ENCODE data around the gene ATXN10.
"Not testable (repeated sequence)": the region's sequence is repeated elsewhere in the genome, so short reads cannot be mapped to it uniquely, and the experiment has no call there.

The ATXN10 gene

DNA sequence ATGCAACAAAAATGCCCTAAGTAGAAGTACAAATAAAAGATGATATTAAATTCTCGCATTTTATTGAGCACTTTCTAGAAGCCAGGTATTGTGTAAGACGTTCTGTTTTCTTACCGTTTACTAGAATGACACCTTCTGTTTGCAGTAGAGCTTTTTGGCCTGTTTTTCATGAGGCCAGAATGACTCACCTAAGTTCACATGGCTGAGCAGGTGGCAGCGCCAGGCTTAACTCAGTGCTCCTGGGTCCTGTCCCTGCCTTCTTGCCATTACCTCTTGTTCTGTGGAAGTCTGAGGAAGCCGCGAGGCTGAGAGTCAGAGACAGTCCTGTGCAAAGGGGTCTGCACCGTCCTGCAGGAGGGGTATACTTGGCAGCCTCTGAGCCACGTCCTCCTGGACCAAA, 113.8 kb downstream of the ATXN10 start:
- DNase-seq (ENCODE audit: low read depth), result no peak

DNA sequence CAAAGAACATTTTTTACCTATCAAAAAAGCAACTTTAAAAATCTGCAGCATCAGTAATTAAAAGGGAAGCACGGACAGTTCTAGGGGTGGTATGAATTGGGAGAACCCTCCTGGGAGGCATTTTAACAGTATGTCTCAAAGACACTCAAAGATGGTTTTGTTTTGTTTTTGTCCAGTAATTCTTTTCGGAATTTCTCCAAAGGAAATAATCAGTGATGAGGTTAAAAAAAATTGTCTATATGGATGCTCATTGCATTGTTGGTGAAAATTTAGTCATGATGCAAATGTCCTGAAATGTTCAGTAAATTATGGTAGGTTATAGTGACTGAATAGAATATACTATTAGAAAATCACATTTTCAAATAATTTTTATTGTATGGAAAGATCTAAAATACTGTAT, 115.1 kb downstream of the ATXN10 start:
- DNase-seq (ENCODE audit: low read depth), result no peak

DNA sequence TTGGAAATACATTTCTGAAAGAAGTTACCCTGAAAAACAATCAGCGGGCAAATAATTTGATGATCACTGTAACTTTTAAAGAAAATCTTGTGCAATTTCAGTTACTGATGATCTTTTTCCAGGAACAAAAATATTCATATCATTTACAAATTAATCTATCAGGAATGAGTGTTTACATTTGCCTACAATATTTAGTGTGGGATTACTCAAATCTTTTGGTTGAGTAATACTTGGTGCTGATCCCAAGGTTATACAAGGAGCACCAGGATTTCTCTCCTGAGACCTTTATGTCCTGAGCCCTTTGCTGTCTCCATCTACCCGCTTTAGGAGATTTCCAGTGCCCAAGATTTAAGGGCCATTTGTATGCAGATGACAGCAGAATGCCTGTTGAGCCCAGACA, 116.1 kb downstream of the ATXN10 start:
- no peak for DNase-seq (ENCODE audit: low read depth)

DNA sequence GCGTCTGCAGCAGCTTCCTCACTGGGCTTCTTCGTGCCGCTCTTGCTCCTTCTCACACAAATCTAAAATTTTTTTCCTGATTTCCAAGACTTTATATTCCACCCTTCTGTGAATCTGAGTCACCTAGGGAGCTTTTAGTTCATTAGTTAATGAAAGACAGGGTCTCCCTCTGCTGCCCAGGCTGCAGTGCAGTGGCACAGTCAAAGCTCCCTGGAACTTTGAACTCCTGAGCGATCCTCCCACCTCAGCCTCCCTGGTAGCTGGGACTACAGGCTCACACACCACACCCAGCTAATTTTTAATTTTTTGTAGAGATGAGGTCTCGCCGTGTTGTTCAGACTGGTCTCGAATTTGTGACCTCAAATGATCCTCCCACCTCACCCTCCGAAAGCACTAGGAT, 116.9 kb downstream of the ATXN10 start:
- no peak for DNase-seq (ENCODE audit: low read depth)

DNA sequence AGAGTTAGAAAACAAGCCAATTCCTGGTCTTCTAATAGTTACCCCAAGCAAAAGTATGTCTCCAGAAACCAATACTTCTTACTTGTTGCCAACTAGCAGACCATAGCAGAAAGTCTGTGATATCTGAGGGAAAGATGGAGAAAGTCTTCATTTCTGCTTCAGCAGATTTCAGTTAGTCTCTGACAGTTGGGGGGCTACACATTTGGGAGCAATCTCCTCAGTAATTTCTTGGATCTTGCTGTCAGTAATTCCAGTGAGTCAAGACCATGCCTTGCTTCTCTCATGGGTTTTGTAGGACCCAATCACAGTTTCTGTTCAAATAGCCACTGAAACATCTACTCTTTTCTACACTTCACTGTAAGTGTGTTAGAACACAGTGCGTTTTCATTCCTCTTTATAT, 118.8 kb downstream of the ATXN10 start:
- no peak for DNase-seq (ENCODE audit: low read depth)

DNA sequence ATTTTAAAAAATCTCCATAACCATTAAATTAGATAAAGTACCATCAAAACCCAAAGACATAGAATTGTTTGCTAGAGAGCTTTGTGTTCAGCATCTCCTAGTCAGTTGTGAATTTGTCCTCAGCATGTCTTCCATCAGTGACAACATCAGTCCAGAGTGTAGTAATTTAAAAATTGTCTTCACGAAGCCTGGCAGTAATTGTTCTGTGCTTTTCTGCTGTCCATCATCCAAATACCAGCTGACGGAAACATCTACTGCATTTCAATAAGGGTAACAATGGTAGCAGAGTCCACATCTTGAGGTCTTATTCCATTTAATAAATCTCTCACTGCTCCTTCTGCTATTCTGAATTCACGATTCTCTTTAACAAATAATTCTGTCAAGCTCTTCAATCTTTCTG, 121.5 kb downstream of the ATXN10 start:
- DNase-seq (ENCODE audit: low read depth), result no peak

DNA sequence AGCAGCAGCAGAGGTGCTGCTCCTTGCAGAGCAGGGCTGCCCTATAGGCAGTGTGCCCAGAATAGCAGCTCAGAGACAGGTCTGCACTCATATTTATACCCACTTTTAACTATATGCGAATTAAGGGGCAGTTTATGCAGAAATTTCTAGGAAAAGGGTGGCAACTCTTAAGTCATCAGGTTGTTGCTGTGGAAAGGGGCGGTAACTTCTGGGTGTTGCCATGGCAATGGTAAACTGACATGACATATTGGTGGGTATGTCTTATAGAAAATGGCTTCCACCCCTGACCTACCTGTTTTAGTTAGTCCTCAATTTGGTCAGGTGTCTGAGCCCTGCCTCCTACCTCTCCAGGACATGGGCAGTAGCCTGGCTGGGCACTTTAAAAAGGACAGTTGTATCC, 122.3 kb downstream of the ATXN10 start:
- DNase-seq (ENCODE audit: low read depth), result no peak

DNA sequence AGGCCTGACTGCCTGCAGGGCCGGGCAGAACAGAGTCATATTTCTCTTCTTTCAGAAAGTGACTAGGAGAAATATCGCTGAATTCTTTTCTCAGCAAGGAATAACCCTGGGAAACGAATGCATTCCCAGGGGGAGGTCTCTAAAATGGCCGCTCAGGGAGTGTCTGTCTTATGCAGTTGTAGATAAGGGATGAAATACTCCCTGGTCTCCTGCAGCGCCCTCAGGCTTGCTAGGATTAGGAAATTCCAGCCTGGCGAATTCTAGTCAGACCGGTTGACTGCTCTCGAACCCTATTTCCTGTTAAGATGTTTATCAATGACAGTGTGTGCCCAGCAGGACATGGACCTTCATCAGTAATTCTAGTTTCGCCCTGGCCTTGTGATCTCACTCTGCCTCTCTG, 124.4 kb downstream of the ATXN10 start:
- not testable (repeated sequence) for DNase-seq (ENCODE audit: low read depth)

DNA sequence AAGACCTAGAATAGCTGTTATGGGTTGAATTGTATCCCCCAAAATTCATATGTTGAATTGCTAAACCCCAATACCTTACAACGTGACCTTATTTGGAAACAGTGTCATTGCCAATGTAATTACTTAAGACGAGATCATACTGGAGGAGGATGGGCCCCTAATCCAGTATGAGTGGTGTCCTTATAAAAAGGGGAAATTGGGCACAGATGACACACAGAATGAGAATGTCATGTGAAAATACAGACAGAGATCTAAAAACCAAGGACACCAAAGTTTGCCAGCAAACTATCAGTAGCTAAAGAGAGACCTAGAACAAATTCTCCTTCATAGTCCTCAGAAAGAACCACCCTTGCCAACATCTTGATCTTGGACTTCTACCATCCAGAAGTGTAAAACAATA, 127.7 kb downstream of the ATXN10 start:
- no peak for DNase-seq (ENCODE audit: low read depth)

DNA sequence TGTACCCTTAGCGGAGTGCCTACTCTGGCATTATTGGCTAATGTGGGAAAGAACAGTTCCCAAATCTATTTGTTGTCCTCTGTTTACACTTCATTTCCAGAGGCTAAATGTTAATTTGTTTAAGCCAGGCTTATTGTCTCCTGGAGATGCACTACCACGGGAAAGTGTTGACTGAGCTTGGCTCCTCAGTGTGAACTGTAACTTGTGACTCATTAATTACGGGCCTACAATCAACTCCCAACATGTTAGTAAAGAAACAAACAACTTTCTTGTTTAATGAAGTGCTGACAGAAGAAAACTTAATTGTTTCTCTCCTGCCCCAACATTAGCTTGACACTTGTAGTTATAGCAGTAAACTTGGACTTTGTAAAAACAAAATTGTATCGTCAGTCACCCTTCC, 130.4 kb downstream of the ATXN10 start:
- no peak for DNase-seq (ENCODE audit: low read depth)

DNA sequence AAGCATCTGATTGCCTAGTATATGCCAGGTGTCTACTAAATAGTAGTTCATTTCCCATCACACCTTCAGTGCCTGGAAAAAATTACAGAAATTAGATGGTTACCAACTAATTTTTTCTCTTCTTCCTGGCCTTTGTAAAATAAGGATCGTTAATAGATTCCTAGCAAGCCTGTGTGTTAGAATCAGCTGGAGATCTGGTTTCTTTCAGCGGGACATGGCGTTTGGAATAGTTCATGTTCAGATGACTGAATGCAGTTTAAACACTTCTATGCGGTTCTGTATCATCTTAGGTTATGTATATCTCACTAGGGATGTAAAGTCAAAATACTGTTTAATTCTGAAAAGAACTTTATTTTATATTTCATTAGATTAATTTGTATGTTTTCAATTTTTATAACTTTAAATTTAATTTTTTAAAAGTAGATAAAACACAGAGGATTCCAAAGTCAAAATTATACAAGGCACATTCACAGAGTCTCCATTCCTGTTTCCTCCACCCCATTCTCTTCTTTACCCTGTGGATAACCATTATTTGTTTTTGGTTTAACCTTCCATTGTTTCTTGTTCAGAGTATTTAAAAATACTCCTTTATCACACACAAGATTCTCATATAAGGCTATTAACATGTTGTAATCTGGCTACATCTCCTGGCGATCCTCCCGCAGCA, 132.8 kb downstream of the ATXN10 start:
- no peak for DNase-seq (ENCODE audit: low read depth)

DNA sequence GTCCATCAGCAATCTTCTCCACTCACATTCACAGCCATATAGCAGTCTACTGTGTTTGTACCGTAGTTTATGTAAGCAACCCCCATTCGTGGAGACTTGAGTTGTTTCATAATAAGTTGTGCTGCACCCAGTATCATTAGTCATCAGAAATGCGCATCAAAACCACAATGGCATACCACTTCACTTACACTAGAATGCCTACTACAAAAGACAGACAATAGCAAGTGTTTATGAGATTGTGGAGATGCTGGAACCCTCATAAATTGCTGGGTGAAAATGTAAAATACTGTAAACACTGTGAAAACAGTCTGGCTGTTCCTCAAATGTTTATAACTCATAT, 133.3 kb downstream of the ATXN10 start:
- no peak for DNase-seq (ENCODE audit: low read depth)

DNA sequence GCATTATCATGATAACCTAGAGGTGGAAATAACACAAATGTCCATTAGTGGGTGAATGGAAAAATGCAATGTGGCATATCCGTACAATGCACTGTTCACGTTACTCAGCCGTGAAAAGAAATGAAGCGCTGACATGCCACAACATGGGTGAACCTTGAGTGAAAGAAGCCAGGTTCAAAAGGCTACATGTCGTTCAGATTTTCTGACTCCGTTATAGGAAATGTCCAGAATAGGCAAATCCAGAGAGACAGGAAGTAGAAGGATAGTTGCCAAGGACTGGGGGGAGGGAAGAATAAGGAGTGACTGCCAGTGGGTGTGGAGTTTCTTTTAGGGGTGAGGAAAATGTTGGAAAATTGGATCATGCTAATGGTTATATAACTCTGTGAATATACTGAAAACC, 133.8 kb downstream of the ATXN10 start:
- DNase-seq (ENCODE audit: low read depth), result no peak

DNA sequence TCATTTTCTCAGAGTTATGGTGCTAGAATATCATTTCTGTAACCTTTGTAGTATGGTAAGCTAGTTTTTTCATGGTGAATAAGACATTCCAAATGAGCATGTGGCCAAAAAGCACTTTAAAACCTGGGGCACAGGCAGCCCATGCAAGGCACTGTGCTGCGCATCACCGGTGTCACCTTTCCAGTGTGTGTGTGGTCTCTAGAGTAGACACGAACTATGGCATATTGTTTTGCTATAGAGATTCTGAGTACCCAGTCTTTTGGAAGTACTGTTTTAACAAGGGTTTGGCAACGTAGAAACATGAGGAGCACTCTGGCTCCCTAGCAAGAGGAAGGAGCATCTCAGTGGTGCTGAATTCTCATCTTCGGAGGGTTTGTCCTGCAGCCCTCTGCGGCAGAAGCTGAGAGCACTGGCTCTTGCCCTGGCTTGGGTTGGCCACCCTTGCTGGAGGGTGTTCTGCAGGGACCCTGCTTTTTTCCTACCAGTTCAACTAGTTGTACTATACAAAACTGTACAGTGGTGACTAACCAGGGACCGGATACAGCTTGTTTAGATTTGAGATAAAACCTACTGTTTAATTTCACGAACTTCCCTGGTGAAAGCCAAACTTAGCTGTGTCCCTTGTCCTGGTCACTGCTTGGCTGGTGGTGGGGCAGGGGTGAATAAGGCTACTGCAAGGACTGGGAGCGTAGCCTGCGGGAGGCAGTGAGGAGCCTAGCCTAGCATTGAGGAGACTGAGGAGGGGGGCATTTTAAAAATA, 135.7 kb downstream of the ATXN10 start:
- no peak for DNase-seq (ENCODE audit: low read depth)

DNA sequence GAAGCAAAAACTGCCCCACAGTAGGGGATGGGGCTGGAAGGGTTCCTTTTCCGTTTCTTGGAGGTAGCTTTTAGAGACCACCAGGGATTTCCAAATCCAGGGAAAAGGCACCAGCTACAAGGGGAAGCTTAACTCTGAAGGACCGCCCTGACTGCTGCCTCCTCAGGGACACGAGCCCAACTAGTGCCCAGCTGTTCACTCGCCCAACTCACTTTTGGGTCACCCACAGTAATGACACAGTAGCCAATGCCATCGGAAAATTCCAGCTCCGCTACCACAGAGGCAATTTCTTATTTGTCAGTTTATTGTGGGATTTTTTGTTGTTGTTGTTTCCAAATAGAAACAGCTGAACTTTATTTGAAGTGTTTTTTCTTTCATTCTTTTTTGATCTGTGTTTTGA, 141.3 kb downstream of the ATXN10 start:
- DNase-seq (ENCODE audit: low read depth), result no peak

DNA sequence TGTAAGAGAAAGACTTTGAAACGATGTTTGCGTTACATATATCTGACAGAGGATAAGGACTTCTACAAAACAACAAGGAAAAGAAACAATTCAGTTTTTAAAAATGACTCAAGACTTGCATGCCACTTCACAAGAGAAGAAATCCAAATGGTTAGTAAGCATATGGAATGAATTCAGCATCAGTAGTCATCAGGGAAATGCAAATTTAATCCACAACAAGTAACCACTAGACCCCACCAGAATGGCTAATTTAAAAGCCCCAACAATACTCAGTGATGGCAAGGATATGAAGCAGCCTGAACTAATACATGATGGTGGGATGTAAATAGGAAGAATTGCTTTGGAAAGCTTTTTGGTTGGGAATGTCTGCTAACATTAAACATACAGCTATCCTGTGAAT, 142.6 kb downstream of the ATXN10 start:
- no peak for DNase-seq (ENCODE audit: low read depth)

DNA sequence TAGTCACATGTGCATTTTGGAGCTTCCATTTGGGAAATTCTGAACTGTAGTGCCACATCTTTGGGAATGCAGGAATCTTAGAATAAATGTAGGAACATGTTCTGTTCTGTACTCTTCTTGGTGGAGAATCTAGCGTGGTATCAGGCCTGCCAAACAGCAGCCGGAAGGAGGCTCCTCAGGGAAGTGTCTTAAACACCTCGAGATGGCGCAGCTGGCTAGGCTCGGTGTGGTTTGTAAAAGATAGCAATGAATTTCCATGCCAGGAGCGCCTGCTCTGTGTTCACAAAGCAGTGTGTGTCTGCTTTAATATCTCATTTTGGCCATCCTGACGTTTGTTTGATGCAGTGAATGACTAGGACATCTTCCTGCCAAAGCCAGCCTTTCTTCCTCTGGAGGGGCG, 145.1 kb downstream of the ATXN10 start:
- no peak for DNase-seq (ENCODE audit: low read depth)

DNA sequence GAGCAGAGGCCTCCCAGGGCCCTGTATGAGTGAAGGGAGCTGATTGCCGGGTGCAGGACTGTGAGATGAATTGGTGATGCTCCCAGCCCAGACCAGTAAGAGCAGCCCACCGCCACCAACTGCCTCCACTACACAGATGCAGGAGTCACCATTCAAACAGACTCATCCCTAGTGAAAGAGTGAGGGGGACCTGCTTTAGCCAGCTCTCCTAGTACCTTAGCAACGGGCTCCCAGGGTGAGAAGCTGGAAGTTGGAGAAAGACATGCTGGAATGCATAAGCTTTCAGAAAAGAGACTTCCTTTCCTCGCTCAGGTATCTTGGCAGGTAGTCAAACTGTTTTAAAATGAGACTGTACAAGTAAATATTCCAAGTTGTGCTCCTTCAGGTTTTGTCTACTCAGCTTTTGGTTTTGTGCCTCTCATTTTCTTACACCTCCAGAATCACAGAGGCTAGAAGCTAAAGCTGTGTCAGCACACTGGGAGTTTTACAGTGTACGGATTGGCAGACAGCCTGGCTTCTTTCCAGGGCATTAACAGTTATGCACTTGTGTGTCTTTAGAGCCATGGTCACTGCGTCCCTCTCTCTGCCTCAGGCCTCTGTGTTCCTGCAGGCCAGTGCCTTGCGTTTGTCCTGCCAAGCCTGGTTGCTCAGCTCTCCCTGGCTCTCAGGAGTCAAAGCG, 146.2 kb downstream of the ATXN10 start:
- DNase-seq (ENCODE audit: low read depth), result no peak

DNA sequence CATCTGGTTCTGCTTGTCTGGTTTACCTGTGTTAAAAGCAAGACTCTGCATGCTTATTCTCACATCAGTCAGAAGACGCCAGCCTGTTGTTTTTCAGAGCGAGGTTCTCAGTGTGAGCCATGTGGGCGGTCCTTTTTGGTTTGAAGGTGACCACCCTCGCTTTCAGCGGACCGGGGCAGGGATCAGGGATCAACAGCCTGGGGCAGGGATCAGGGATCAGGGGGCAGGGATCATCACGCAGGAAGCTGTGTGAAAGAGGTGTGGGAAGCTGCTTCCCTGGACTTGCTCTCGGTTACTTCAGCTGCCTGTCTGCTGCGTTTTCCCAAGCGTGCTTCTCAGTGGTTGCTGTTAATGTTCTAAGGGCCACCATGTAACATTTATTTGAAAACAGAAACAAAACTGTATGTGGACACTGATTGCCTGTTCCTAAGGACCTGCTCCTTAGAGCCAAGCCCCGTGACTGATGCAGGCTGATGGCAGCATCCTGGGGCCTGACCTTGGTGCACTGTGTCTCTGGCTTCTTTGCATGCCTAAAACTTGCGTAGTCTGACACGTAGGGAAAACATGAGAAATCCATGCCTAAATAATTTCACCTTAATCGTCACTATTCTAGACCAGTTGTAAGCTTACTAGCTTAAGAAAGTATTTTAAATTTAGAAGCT, 146.9 kb downstream of the ATXN10 start:
- no peak for DNase-seq (ENCODE audit: low read depth)

DNA sequence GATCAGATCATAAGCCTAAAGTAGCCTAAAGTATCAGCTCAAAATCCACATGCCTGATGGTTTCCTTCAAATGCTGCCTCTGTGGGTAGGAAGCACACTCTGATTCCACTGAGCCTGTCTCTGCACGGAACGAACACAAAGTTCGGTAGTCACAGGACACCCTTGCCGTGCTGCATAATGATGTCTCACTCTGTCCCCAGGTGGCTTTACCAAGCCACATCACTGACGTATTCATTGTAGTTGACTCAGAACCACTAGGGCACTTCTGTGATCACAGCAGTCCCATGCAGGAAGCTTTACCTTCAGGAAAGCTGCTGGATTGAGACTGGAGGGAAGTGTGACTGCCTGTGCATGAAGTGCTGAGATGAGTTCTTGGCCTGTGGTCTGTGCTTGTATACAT, 147.7 kb downstream of the ATXN10 start:
- DNase-seq (ENCODE audit: low read depth), result no peak

DNA sequence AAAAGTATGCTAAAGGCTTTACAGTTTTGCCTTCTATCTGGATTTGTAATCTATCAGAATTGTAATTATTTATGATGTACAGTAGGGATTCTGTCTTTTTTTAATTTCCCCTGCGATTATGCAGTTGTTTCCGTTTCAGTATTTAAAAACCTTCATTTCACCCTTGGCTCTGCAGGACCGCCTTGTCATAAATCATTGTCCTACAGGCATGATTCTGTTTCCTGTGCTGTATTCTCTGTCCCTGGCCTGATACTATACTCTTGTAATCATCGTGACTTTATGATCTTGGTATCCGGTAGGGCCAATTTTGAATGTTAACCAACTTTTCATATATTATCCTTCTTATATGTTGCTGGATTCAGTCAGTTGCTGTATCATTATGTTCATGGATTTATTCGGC, 151.7 kb downstream of the ATXN10 start:
- DNase-seq (ENCODE audit: low read depth), result no peak

DNA sequence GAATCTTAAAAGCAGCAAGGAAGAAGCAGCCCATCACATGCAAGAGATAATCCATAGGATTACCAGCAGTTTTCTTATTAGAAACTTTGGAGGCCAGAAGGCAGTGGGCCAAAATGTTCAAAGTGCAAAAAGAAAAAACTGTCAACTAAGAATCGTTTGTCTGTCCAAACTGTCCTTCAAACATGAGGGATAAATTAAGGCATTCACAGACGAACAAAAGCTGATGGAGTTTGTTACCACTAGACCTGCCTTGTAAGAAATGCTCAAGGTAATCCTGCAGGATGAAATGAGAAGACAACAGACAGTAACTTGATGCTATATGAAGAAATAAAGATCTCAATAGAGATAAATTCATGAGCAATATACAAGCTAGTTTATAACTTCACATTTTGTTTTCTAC, 154.9 kb downstream of the ATXN10 start:
- no peak for DNase-seq (ENCODE audit: low read depth)

DNA sequence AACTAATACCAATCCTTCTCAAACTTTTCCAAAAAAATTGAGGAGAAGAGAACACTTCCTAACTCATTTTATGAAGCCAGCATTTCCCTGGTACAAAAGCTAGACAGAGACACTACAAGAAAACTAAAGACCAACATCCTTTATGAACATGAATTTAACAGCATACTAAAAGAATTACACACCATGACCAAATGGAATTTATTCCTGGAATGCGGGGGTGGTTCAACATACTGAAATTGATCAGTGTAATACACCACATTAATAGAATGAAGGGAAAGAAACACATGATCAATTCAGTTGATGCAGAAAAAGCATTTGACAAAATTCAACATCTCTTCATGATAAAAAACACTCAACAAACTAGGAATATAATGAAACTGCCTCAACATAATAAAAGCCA, 157.2 kb downstream of the ATXN10 start:
- DNase-seq (ENCODE audit: low read depth), result no peak
